K562 (cell line): ENCODE measurements around the gene KIRREL1.

ENCODE experiments used
- E2F1 ChIP-seq: sonication (generic); formaldehyde crosslinking; IDR thresholded peaks from 2 replicates; pipeline ENCODE4 v1.8.1; 2023; ENCODE audit warnings: mild to moderate bottlenecking, missing genetic modification reagents, moderate library complexity
- EZH2 ChIP-seq: IDR thresholded peaks from 2 replicates; pipeline ENCODE4 v1.6.1; 2012; ENCODE audit warnings: low read depth, mild to moderate bottlenecking, inconsistent platforms, low read length, borderline replicate concordance

- no peak for TF ChIP-seq E2F1 (CRISPR knock-in tag)
- no peak for TF ChIP-seq EZH2
Observed at GRCh38 chr1:158002631-158003405, 9.4 kb downstream of the KIRREL1 start.
